ENCODE results near the gene RPTOR.
"Not testable (repeated sequence)": the region's sequence is repeated elsewhere in the genome, so short reads cannot be mapped to it uniquely, and the experiment has no call there.

The RPTOR gene

GRCh38 chr17:80539022-80539641 is 5.5 kb upstream of the RPTOR start:
- H3K27ac ChIP-seq, result no peak overlapping the region
- DNase-seq (ENCODE audit: low read depth, low spot score), result no peak

DNA sequence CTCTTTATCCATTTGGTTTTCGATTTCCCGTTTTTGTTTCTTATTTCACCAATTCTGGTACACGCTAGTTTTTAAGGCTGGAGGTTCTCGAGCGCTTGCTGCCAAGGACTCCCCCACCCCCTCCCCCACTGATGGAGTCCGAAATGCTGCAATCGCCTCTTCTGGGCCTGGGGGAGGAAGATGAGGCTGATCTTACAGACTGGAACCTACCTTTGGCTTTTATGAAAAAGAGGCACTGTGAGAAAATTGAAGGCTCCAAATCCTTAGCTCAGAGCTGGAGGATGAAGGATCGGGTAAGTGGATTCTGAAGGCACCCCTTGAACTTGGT is 825 bp downstream of the RPTOR start:
- H3K27ac ChIP-seq, result peak overlapping the region; percentile 55
- DNase-seq (ENCODE audit: low read depth, low spot score), result no peak

- H3K27ac ChIP-seq, result no peak overlapping the region
- DNase-seq (ENCODE audit: low read depth, low spot score), result no peak
These were observed 1.6 kb downstream of the RPTOR start for GRCh38 chr17:80546267-80546666.

DNA sequence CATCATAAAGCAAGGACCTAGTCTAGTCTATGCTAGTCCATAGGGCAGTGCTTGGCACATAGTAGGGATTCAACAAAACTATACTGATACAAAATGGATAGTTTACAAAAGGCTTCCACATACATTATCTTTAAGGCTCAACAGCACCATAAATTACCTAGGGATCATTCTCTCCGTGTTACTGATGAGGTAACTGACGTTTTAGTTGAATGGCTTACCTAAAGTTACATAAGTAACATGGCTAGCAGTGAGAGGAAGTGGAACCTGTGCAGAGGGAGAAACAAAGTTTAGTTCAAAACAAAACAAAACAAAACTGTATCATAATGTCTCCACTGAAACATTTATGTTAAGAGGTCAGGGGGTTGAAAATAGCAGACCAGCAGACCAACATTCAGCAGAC is 7.9 kb downstream of the RPTOR start:
- H3K27ac ChIP-seq, result no peak overlapping the region
- DNase-seq (ENCODE audit: low read depth, low spot score), result no peak

- no peak overlapping the region for H3K27ac ChIP-seq
- no peak for DNase-seq (ENCODE audit: low read depth, low spot score)
These were observed 10.6 kb downstream of the RPTOR start for GRCh38 chr17:80555266-80555665.

GRCh38 chr17:80558046-80558445 is 13.4 kb downstream of the RPTOR start:
- no peak overlapping the region for H3K27ac ChIP-seq
- DNase-seq (ENCODE audit: low read depth, low spot score), result no peak

DNA sequence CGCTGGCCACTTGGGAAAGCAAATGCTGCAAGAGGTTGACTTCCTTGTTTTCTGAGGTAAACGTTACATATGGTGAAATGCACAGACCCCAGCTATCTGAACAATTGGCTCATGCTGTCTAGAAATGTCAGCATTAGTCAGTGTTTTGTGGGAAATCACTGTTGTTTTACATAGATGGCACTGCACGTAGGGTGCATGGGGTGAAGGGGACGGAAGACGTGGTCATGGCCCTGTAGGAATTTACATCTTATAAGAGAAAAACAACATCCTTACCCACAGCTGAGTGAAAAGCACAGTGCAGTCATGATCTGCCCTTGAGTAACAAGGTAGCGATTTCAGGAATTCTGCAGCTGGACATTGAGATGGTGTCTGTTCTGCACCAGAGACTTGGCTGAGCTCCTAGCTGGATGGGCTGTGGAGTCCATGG is 15.2 kb downstream of the RPTOR start:
- no peak overlapping the region for H3K27ac ChIP-seq
- DNase-seq (ENCODE audit: low read depth, low spot score), result no peak

DNA sequence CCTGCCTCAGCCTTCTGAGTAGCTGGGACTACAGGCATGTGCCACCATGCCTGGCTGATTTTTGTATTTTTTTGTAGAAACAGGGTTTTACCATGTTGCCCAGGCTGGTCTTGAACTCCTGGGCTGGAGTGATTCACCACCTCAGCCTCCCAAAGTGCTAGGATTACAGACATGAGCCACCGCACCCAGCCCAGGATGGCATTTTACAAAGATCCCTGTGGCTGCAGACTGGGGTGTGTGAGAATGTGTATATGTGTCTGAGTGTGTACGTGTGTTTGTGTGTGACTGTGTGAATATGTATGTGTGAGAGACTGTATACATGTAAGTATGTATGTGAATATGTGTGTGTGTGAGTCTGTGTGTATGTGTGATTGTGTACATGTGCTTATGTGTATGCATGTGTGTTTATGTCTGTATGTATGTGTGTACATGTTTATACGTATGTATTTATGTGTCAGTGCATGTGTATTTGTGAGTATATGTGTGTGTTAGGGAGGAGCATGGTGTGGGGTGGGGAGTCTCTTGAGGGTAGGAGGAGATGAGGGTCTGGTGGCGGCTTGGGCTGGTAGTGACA is 17.0 kb downstream of the RPTOR start:
- H3K27ac ChIP-seq, result no peak overlapping the region
- DNase-seq (ENCODE audit: low read depth, low spot score), result no peak

DNA sequence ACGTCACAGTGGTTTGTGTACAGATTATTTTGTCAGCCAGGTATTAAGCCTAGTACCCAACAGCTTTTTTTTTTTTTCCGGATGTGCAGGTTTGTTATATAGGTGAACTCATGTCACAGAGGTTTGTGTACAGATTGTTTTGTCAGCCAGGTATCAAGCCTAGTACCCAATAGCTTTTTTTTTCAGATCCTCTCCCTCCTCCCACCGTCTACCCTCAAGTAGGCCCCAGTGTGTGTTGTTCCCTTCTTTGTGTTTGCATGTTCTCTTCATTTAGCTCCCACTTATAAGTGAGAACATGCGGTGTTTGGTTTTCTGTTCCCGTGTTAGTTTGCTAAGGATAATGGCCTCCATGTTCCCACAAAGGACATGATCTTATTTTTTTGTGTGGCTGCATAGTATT is 19.9 kb downstream of the RPTOR start:
- H3K27ac ChIP-seq, result no peak overlapping the region
- no peak for DNase-seq (ENCODE audit: low read depth, low spot score)

DNA sequence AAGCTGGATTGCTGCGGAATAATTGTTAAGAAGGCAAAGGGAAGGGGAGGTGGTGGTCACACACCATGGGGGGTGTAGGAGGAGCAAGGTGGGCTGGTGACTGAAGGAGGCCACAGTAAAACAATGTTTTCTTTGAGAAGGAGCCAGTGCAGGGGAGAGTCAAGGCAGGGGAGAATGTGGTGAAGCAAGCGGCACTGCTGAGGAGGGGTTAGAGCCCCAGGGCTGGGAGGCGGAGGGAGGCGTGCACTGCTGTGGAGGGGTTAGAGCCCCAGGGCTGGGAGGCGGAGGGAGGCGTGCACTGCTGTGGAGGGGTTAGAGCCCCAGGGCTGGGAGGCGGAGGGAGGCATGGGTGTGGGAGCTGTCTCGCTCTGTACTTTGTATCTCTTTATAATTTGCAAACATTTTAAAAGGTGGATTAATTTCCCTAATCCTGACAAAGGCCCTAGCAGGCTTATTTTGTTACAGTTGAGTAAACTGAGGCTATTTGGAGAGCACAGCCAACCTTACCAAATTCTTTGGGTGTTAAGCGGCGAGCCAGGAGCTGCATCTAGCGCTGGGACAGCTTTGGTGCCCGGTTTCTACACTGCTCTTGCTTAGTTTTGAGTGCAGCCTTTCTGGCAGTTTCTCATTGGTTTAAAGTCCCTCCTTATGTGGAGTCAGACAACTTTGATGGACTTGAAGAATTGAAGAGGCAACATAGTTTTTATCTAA is 20.9 kb downstream of the RPTOR start:
- H3K27ac ChIP-seq, result no peak overlapping the region
- no peak for DNase-seq (ENCODE audit: low read depth, low spot score)

DNA sequence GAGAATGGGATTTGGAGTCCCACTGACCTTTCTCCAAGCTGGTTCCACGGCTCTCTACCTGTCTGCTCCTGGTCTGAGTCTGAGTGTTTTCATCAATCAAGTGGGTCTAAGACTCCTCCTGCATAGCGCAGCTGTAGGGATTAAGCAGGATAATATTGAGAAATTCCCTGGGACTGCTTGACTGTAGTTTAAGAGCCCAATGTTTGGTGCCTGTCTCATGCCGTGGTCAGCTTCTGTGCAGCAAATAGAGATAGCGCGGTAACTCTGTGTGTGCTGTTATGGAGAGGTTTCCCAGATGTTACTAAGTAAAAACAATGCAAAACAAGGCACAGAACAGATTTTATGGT is 21.4 kb downstream of the RPTOR start:
- H3K27ac ChIP-seq, result no peak overlapping the region
- DNase-seq (ENCODE audit: low read depth, low spot score), result no peak

DNA sequence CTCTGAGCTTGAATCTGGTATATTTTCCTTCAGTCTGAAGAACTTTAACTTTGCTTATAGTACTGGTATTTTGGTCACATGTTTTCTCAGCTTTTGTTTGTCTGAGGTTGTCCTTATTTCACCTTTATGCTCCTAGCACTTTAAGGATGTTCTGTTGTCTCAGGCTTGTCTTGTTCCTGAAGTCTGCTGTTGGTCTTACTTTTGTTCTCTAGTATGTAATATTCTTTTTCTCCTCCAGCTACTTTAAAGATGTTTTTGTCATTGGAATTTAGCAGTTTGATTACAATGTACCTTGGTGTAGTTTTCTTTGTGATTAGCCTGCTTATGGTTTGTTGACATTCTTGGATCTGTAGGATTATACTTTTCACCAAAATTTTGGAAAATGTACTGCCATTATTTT is 23.6 kb downstream of the RPTOR start:
- no peak overlapping the region for H3K27ac ChIP-seq
- DNase-seq (ENCODE audit: low read depth, low spot score), result no peak

- DNase-seq (ENCODE audit: low read depth, low spot score), result no peak
- H3K27ac ChIP-seq, result no peak overlapping the region
These were observed 25.3 kb downstream of the RPTOR start for GRCh38 chr17:80569924-80570323.

GRCh38 chr17:80573701-80574100 is 29.1 kb downstream of the RPTOR start:
- DNase-seq (ENCODE audit: low read depth, low spot score), result no peak
- H3K27ac ChIP-seq, result no peak overlapping the region

- no peak overlapping the region for H3K27ac ChIP-seq
- no peak for DNase-seq (ENCODE audit: low read depth, low spot score)
These were observed 29.9 kb downstream of the RPTOR start for GRCh38 chr17:80574496-80574895.

GRCh38 chr17:80575057-80575875 is 30.6 kb downstream of the RPTOR start:
- DNase-seq (ENCODE audit: low read depth, low spot score), result peak; percentile 53
- no peak overlapping the region for H3K27ac ChIP-seq

- DNase-seq (ENCODE audit: low read depth, low spot score), result no peak
- H3K27ac ChIP-seq, result no peak overlapping the region
These were observed 33.4 kb downstream of the RPTOR start for GRCh38 chr17:80577876-80578570.

DNA sequence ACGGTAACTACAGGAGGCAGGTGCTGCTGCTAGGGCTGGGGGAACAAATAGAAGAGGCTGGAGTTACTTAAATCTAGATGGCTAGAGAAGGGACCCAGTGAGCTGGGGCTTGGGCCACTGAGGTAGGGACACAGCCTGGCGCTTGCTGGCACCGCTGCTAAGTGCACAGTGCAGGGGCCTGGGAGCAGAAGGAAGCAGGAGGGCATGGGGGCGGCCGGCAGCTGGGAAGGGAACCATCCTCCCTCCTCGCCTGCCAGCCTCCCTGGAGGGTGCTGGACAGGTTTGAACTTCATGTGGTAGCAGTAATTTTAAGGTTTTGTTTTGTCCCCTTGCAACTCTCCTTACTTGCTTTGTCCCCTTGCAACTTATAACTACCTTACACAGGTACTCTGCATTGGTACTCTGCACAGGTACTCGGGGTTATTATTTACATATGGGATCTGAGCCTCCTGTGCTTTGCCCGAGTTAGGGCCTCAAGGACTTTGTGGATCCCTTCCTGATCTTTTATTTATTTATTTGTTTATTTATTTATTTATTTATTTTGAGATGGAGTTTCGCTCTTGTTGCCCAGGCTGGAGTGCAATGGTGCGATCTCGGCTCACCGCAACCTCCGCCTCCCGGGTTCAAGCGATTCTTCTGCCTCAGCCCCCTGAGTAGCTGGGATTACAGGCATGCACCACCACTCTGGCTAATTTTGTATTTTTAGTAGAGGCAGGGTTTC is 34.2 kb downstream of the RPTOR start:
- H3K27ac ChIP-seq; DNase-seq (ENCODE audit: low read depth, low spot score): not testable (repeated sequence)

GRCh38 chr17:80582165-80582564 is 37.5 kb downstream of the RPTOR start:
- DNase-seq (ENCODE audit: low read depth, low spot score), result no peak
- H3K27ac ChIP-seq, result no peak overlapping the region
